Parathyroid adenoma (tissue), 2 donors: ENCODE data around the gene EFCC1.

Experiments
- H2AFZ ChIP-seq: fragments of 300-600 bp; sonication (generic); one replicate; pipeline ENCODE4 v1.7.0; 2017; ENCODE audit warnings: antibody characterized with exemption, mild to moderate bottlenecking
- H3K27ac ChIP-seq: fragments of 300-600 bp; sonication (generic); one replicate; pipeline ENCODE4 v1.7.0; 2017
- H3K27me3 ChIP-seq: fragments of 300-600 bp; sonication (generic); one replicate; pipeline ENCODE4 v1.7.0; 2017; ENCODE audit warnings: low read length; ENCODE audit not compliant: control insufficient read depth, insufficient read depth
- H3K36me3 ChIP-seq: fragments of 300-600 bp; sonication (generic); one replicate; pipeline ENCODE4 v1.7.0; 2017; ENCODE audit warnings: low read length; ENCODE audit not compliant: control insufficient read depth, insufficient read depth
- H3K4me1 ChIP-seq: fragments of 300-600 bp; sonication (generic); one replicate; pipeline ENCODE4 v1.7.0; 2017; ENCODE audit warnings: control low read depth
- H3K4me2 ChIP-seq: fragments of 300-600 bp; sonication (generic); one replicate; pipeline ENCODE4 v1.7.0; 2017; ENCODE audit warnings: low read length
- H3K4me3 ChIP-seq: fragments of 300-600 bp; sonication (generic); one replicate; pipeline ENCODE4 v1.7.0; 2017; ENCODE audit warnings: low read depth, low read length
- H3K79me2 ChIP-seq: fragments of 300-600 bp; sonication (generic); one replicate; pipeline ENCODE4 v1.7.0; 2017; ENCODE audit warnings: control low read depth
- H3K9ac ChIP-seq: fragments of 300-600 bp; sonication (generic); one replicate; pipeline ENCODE4 v1.7.0; 2017; ENCODE audit warnings: mild to moderate bottlenecking
- H3K9me3 ChIP-seq: fragments of 300-600 bp; sonication (generic); one replicate; pipeline ENCODE4 v1.7.0; 2017; ENCODE audit warnings: low read length; ENCODE audit not compliant: control insufficient read depth
- TF ChIP-seq, protein P1 (sequence below): fragments of 300-600 bp; sonication (generic); IDR thresholded peaks from one replicate; pipeline ENCODE4 v1.7.0; 2017; ENCODE audit warnings: antibody characterized with exemption, mild to moderate bottlenecking
- donor health status: primary hyperparathyroidism.

EFCC1 gene

DNA sequence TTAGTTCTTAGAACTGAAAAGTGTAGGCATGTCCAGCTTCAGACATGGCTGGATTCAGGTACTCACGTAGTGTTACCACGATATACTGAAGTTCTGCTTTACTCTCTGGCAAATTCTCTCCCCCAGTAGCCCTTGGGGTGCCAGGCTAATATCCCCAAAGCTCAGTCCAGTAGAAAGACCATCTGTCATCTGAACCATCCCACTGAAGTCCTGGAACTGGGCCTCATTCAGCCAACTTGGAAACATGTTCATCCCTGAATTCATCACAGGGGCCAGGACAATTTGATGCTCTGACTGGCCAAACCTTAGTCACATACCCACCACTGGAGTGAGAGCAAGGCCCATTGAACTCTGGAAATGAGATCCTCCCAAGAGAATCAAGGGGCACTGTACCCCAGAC, 8.2 kb downstream of the EFCC1 start:
- TF ChIP-seq, protein P1, sequence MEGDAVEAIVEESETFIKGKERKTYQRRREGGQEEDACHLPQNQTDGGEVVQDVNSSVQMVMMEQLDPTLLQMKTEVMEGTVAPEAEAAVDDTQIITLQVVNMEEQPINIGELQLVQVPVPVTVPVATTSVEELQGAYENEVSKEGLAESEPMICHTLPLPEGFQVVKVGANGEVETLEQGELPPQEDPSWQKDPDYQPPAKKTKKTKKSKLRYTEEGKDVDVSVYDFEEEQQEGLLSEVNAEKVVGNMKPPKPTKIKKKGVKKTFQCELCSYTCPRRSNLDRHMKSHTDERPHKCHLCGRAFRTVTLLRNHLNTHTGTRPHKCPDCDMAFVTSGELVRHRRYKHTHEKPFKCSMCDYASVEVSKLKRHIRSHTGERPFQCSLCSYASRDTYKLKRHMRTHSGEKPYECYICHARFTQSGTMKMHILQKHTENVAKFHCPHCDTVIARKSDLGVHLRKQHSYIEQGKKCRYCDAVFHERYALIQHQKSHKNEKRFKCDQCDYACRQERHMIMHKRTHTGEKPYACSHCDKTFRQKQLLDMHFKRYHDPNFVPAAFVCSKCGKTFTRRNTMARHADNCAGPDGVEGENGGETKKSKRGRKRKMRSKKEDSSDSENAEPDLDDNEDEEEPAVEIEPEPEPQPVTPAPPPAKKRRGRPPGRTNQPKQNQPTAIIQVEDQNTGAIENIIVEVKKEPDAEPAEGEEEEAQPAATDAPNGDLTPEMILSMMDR: no peak
- Histone ChIP-seq H3K9me3 (no peaks in the 10 kb centered on the region), H3K79me2 (no peaks in the 10 kb centered on the region), H3K27ac (no peak overlapping the region), H3K9ac (no peak overlapping the region), H3K4me1 (peaks cover 4% of the 10 kb centered on the region), H3K4me2 (no peak overlapping the region), H3K36me3 (no peaks in the 10 kb centered on the region), H3K4me3 (no peak overlapping the region), H2AFZ (no peak overlapping the region), H3K27me3 (no peaks in the 10 kb centered on the region)

DNA sequence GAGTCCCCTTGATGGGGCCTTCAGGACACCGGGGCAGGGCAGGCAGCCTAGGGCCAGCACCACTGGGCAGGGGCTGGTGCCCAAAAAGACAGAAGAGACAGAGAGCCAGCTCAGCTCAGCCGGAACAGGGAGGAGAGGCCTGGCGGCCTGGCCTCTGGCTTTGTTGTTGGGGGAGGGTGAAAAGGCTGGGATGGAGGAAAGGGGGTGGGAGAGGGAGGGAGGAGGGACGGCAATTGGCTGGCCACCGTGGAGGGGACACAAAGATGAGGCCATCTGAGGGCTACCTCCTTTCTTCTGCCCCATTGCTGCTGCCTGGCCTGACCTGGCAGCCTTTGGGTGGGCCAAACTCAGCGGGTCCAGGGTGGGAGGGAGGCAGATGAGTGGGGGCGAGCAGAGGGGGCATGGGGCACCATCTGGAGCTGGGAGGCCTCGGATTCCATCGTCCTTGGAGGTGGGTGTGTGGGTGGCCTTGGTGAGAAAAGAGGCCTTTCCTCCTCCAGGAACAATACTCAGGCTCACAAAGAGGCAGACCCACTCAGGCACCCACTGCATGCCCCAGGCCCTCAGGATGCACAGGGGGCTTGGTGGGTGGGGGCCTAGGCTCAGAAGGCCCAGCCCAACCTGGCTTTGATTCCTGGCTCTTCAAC, 9.3 kb downstream of the EFCC1 start:
- no peaks in the 10 kb centered on the region for H3K27me3 ChIP-seq
- no peak overlapping the region for H3K4me3 ChIP-seq
- H3K36me3 ChIP-seq: no peaks in the 10 kb centered on the region
- no peaks in the 10 kb centered on the region for H3K9me3 ChIP-seq
- H3K27ac ChIP-seq: no peak overlapping the region
- TF ChIP-seq, protein P1: no peak
- no peaks in the 10 kb centered on the region for H3K4me1 ChIP-seq
- no peak overlapping the region for H3K9ac ChIP-seq
- H3K4me2 ChIP-seq: no peak overlapping the region
- no peaks in the 10 kb centered on the region for H3K79me2 ChIP-seq
- no peak overlapping the region for H2AFZ ChIP-seq

DNA sequence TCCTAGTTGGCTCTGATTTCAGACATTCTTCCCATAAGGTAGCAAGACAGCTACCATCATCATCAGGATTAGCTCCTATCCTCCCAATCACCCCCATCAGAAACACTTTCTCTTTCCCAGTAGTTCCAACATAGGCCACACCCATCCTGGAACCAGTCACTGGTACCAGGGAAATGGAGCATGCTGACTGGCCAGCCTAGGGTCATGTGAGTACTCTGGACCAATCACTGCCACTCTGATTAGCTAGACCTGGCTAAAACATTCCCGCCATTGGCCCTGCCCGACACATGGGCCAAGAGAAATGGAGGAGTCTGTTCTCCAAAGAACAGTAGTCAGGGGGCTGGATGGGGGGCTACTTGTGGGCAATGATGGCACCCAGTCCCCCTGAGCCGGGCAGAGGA, 12.4 kb downstream of the EFCC1 start:
- Histone ChIP-seq H3K36me3 (no peaks in the 10 kb centered on the region), H3K27ac (no peak overlapping the region), H3K4me1 (no peaks in the 10 kb centered on the region), H3K4me3 (no peak overlapping the region), H3K9me3 (no peaks in the 10 kb centered on the region), H3K27me3 (no peaks in the 10 kb centered on the region), H3K79me2 (no peaks in the 10 kb centered on the region), H3K9ac (no peak overlapping the region), H2AFZ (no peak overlapping the region), H3K4me2 (no peak overlapping the region)
- TF ChIP-seq, protein P1: no peak

DNA sequence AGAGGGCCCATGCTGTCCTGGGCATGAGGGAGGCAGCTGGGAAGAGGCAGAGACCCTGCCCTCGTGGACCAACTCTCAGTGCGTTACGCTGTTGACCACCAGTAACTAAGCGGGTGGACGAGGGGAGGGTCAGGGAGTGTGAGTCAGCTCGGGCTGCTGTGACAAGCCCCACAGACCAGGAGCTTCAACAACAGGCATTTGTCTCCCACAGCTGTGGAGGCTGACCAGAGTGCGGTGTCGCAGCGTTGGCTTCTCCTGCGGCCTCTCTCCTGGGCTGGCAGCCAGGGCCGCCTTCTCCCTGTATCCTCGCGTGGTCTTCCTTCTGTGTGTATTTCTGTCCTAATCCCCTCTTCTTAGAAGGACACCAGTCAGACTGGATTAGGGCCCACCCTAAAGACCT, 13.0 kb downstream of the EFCC1 start:
- Histone ChIP-seq H3K27me3 (no peaks in the 10 kb centered on the region), H3K9ac (no peak overlapping the region), H3K27ac (no peak overlapping the region), H3K9me3 (no peaks in the 10 kb centered on the region), H3K4me1 (no peaks in the 10 kb centered on the region), H3K36me3 (no peaks in the 10 kb centered on the region), H3K4me3 (no peak overlapping the region), H3K79me2 (no peaks in the 10 kb centered on the region), H3K4me2 (no peak overlapping the region), H2AFZ (no peak overlapping the region)
- TF ChIP-seq, protein P1: no peak

DNA sequence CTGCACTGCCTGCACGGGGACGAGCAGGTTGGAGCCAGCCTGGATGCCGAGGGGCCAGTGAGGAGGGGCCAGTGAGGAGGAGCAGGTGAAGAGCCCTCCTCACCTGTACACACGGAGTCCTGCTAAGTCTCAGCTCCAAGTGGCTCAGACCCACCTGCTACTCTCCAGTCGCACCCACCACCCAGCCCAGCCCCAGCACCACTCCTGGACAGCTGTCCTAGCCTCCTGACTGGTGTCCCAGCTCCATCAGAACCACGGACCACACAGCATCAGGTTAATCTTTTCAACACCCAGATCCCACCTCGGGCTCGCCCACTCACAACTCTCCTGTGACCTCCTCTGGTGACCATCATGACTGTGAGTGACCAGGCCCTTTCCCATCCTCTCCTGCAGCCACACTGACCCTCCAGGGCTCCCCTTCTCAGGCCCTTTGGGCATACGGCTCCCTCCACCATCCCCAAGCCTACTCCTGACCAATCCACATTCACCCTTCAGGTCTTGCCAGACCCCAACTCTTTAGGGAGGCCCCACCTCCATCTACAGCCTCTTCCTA, 13.8 kb downstream of the EFCC1 start:
- no peak overlapping the region for H3K4me2 ChIP-seq
- no peaks in the 10 kb centered on the region for H3K79me2 ChIP-seq
- H3K4me1 ChIP-seq: no peaks in the 10 kb centered on the region
- H3K27me3 ChIP-seq: no peaks in the 10 kb centered on the region
- no peak overlapping the region for H3K9ac ChIP-seq
- H3K27ac ChIP-seq: peak overlapping the region; percentile 67
- no peaks in the 10 kb centered on the region for H3K9me3 ChIP-seq
- H3K36me3 ChIP-seq: no peaks in the 10 kb centered on the region
- TF ChIP-seq, protein P1: no peak
- H3K4me3 ChIP-seq: no peak overlapping the region
- no peak overlapping the region for H2AFZ ChIP-seq
